Kidney (tissue), 14 donors: Measurements from ENCODE around the gene FHOD3. TPM values are rescaled to one million over a fixed set of nuclear protein-coding genes. Genes with fewer than 3 reads are reported as not detected.

ENCODE experiments used
- DNase-seq, 5 donors: peaks; one replicate each; pipeline ENCODE4 v3.0.0-alpha.2; 2013 to 2020
- FAIRE-seq: peaks from 2 replicates; lab custom pipeline; 2012; peaks lifted over from hg19 to GRCh38; lab: Jason Lieb, UNC
- H3K27ac ChIP-seq, 2 donors: one replicate each; pipeline ENCODE4 v1.7.0; 2013; ENCODE audit warnings: low read depth in 2 of 2, low read length in 2 of 2, inconsistent platforms in 1 of 2
- H3K27me3 ChIP-seq: one replicate; pipeline ENCODE4 v1.7.1; 2013; ENCODE audit warnings: low read length, inconsistent platforms; ENCODE audit not compliant: control insufficient read depth, insufficient read depth
- H3K36me3 ChIP-seq, 3 donors: one replicate each; pipeline versions ENCODE4 v1.7.0 to v1.7.1; 2013; ENCODE audit warnings: low read length in 3 of 3, control low read depth in 1 of 3, inconsistent platforms in 1 of 3; ENCODE audit not compliant: insufficient read depth in 3 of 3, control insufficient read depth in 2 of 3
- H3K4me1 ChIP-seq, 3 donors: one replicate each; pipeline versions ENCODE4 v1.7.0 to v1.7.1; 2013; ENCODE audit warnings: low read length in 3 of 3, inconsistent platforms in 1 of 3, low read depth in 1 of 3; ENCODE audit not compliant: control insufficient read depth in 2 of 3, insufficient read depth in 2 of 3
- H3K4me3 ChIP-seq, 3 donors: one replicate each; pipeline versions ENCODE4 v1.7.0 to v1.8.1; 2013; ENCODE audit warnings: low read length in 3 of 3, control low read depth in 1 of 3, inconsistent platforms in 1 of 3
- H3K9ac ChIP-seq, 3 donors: one replicate each; pipeline versions ENCODE4 v1.7.0 to v1.7.1; 2013; ENCODE audit warnings: low read length in 3 of 3, control low read depth in 1 of 3, inconsistent platforms in 1 of 3
- H3K9me3 ChIP-seq, 3 donors: one replicate each; pipeline versions ENCODE4 v1.7.0 to v1.7.1; 2013; ENCODE audit warnings: low read length in 3 of 3, control low read depth in 1 of 3, inconsistent platforms in 1 of 3; ENCODE audit not compliant: control insufficient read depth in 2 of 3, insufficient read depth in 1 of 3
- intact Hi-C: fragments of 100-400 bp; cut with DNase I; formaldehyde crosslinking; loops from one replicate; pipeline ENCODE4 v1.11.1; 2022
- polyA plus RNA-seq: library from polyadenylated mRNA; stranded (reverse); fragments of 350-450 nt; fragmentation: Illumina TruSeq; extraction: RNeasy Lipid Tissue Mini Kit (QIAGEN cat#74804); gene quantifications from one replicate; pipeline ENCODE4 v1.2.3, GENCODE V29; 2014; ENCODE audit warnings: low read depth, low replicate concordance; ENCODE audit not compliant: insufficient read depth
- total RNA-seq: library from RNA; stranded (reverse); fragmentation: NEBNext Ultra II Directional; extraction: Animal tissue kit (Norgen Biotek cat#: 25700); gene quantifications from one replicate; pipeline ENCODE4 v1.2.1, GENCODE V29; 2021
- TF ChIP-seq, protein P1 (sequence below): IDR thresholded peaks from 3 replicates; pipeline ENCODE4 v1.5.1; 2012; ENCODE audit warnings: mild to moderate bottlenecking, moderate library complexity, borderline replicate concordance; ENCODE audit not compliant: insufficient read depth; ENCODE audit errors: extremely low read depth
- donor health status: control.
- donor health status: control.
- donor health status: control.
- donor health status: control.
- donor health status: control.
- donor health status: DM: yes; HTN: yes; CAD: no.
- donor health status: Normal renal cell carcinoma (clear cell type).

Gene FHOD3
- total and polyA plus RNA-seq, 2 donors from 2014 or later = 21.5 to 28.0 TPM

DNA sequence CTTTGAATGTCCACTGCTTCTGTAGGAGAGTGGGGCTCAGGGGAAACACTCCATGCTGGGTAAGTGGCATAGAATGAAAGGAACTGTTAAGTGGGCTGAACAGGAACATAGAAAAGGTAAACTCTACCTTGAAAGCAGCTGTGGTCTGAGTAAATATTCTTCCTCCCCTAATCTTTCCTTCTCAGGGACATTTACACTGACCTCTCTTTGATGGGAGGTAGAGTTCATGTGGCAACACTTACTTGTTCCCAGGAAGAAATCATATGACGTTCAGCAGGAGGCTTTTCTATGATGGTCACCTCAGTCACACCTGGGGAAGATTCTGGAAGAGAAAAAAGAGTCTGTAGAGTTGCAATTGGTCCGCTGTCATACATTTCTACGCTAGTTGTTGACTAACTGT, 521.1 kb downstream of the FHOD3 start:
- Histone ChIP-seq H3K27ac (no peak overlapping the region), H3K4me3 (no peak overlapping the region), H3K4me1 (no peaks in the 10 kb centered on the region), H3K9me3 (no peaks in the 10 kb centered on the region), H3K9ac (no peak overlapping the region), H3K27me3 (no peaks in the 10 kb centered on the region), H3K36me3 (peaks cover 0 to 13% (median 2%) of the 10 kb centered on the region in 3 donors)
- FAIRE-seq (no peak), DNase-seq (no peak)
- TF ChIP-seq, protein P1, sequence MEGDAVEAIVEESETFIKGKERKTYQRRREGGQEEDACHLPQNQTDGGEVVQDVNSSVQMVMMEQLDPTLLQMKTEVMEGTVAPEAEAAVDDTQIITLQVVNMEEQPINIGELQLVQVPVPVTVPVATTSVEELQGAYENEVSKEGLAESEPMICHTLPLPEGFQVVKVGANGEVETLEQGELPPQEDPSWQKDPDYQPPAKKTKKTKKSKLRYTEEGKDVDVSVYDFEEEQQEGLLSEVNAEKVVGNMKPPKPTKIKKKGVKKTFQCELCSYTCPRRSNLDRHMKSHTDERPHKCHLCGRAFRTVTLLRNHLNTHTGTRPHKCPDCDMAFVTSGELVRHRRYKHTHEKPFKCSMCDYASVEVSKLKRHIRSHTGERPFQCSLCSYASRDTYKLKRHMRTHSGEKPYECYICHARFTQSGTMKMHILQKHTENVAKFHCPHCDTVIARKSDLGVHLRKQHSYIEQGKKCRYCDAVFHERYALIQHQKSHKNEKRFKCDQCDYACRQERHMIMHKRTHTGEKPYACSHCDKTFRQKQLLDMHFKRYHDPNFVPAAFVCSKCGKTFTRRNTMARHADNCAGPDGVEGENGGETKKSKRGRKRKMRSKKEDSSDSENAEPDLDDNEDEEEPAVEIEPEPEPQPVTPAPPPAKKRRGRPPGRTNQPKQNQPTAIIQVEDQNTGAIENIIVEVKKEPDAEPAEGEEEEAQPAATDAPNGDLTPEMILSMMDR = no peak
- intact Hi-C loops = no loop called here

DNA sequence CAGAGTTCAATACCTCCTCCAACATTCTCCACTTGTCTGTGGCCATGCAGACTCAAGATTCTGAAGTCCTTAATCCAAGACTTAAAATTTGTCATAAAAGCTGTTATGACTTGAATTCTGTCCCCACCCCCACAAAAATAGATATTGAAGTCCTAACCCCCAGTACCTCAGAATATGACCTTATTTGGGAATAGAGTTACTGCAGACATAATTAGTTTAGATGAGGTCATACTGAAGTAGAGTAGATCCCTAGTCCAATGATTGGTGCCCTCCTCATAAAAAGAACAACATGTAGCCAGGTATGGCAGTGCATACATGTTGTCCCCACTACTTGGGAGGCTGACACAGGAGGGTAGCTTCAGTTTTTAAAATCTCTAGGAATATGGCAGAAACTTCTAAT, 522.1 kb downstream of the FHOD3 start:
- Histone ChIP-seq H3K9ac (no peak overlapping the region), H3K4me3 (no peak overlapping the region), H3K9me3 (no peaks in the 10 kb centered on the region), H3K4me1 (no peaks in the 10 kb centered on the region), H3K27me3 (no peaks in the 10 kb centered on the region), H3K36me3 (peaks cover 0 to 13% (median 2%) of the 10 kb centered on the region in 3 donors), H3K27ac (no peak overlapping the region)
- DNase-seq (no peak), FAIRE-seq (no peak)
- intact Hi-C loops = no loop called here
- TF ChIP-seq, protein P1 = no peak

DNA sequence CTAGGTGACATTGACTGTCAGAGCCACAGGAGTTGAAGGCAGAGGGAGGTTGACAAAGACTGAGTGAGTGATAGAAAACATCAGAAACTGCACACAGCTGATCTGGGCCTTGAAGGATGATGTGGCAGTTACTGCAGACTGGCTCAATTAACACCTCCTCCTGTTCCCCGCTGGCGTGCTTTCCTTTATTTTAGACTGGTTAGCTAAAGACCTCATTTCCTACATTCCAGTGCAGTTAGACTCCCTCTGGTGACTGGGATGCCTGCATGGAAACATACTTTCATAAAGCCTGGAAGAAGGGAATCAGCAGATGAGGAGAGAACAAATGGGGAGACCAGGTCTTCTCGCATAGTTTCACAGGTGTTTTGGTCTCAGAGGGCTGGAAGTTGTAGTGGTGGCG, 524.2 kb downstream of the FHOD3 start:
- H3K4me1 ChIP-seq = no peaks in the 10 kb centered on the region
- intact Hi-C loops = no loop called here
- H3K27ac ChIP-seq = no peak overlapping the region
- H3K27me3 ChIP-seq = no peaks in the 10 kb centered on the region
- FAIRE-seq (no peak), DNase-seq (no peak)
- H3K36me3 ChIP-seq = peaks cover 0 to 13% (median 2%) of the 10 kb centered on the region in 3 donors
- TF ChIP-seq, protein P1 = no peak
- H3K4me3 ChIP-seq = no peak overlapping the region
- no peak overlapping the region for H3K9ac ChIP-seq
- H3K9me3 ChIP-seq = no peaks in the 10 kb centered on the region

DNA sequence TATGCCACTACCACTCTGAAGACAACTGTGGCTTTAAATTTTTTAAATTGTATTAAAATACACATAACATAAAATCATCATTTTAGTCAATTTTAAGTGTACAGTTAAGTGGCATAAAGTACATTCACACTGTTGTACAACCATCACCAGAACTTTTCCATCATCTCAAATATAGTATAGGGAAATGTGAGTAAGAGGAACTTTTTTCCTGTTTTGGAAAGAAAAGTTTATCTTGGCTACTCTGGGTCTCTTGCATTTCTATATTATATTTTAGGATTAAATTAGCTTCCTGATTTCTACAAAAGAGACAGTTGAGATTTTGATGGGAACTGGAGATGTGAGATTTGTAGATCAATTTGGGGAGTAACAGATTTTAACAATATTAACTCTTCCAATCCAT, 528.0 kb downstream of the FHOD3 start:
- H3K9me3 ChIP-seq = no peaks in the 10 kb centered on the region
- no peaks in the 10 kb centered on the region for H3K27me3 ChIP-seq
- H3K36me3 ChIP-seq = no peaks in the 10 kb centered on the region
- no peak overlapping the region for H3K27ac ChIP-seq
- peaks cover 0 to 13% (median 2%) of the 10 kb centered on the region in 3 donors for H3K4me1 ChIP-seq
- H3K4me3 ChIP-seq = no peak overlapping the region
- FAIRE-seq = no peak
- DNase-seq = no peak
- intact Hi-C loops = no loop called here
- no peak overlapping the region for H3K9ac ChIP-seq
- TF ChIP-seq, protein P1 = no peak
